Uterus (tissue), 4 donors: ENCODE data around the gene CAGE1. TPM values are rescaled to one million over a fixed set of nuclear protein-coding genes. Genes with fewer than 3 reads are reported as not detected.

ENCODE experiments used
- DNase-seq, 2 donors: peaks; one replicate each; pipeline ENCODE4 v3.0.0-alpha.2; 2019 to 2020
- H3K27ac ChIP-seq, 2 donors: fragments of 200-600 bp; sonication (generic); 1 replicate in 1 of 2; 2 replicates in 1 of 2; pipeline ENCODE4 v1.5.1; 2016 to 2018
- H3K27me3 ChIP-seq, 2 donors: fragments of 200-600 bp; sonication (generic); one replicate each; pipeline ENCODE4 v1.5.1; 2018 to 2019; ENCODE audit warnings: control low read depth in 1 of 2
- H3K36me3 ChIP-seq, 2 donors: fragments of 200-600 bp; sonication (generic); one replicate each; pipeline ENCODE4 v1.5.1; 2019; ENCODE audit warnings: control low read depth in 1 of 2
- H3K4me1 ChIP-seq, 2 donors: fragments of 200-600 bp; sonication (generic); one replicate each; pipeline ENCODE4 v1.5.1; 2018 to 2019; ENCODE audit warnings: control low read depth in 1 of 2
- H3K4me3 ChIP-seq, 2 donors: fragments of 200-600 bp; sonication (generic); 1 replicate in 1 of 2; 2 replicates in 1 of 2; pipeline ENCODE4 v1.5.1; 2018 to 2019; ENCODE audit warnings: mild to moderate bottlenecking in 1 of 2
- H3K9me3 ChIP-seq, 2 donors: fragments of 200-600 bp; sonication (generic); one replicate each; pipeline ENCODE4 v1.5.1; 2019; ENCODE audit warnings: control low read depth in 1 of 2
- CTCF ChIP-seq, 4 experiments: fragments of 200-600 bp in 2 of 4; fragments of 450-650 bp in 2 of 4; sonication (generic) in 2 of 4; IDR thresholded peaks; one replicate each; pipeline ENCODE4 v1.5.1; 2016 to 2019; ENCODE audit warnings: antibody characterized with exemption in 4 of 4, mild to moderate bottlenecking in 2 of 4, moderate library complexity in 1 of 4
- POLR2A ChIP-seq, 2 donors: fragments of 450-650 bp; IDR thresholded peaks; one replicate each; pipeline ENCODE4 v1.6.1; 2016; ENCODE audit warnings: antibody characterized with exemption in 2 of 2, mild to moderate bottlenecking in 1 of 2, moderate library complexity in 1 of 2
- intact Hi-C: fragments of 100-400 bp; cut with DNase I; formaldehyde crosslinking; loops from one replicate; pipeline ENCODE4 v1.15.1; 2023; ENCODE audit warnings: low total_unique reads
- total RNA-seq, 4 donors: library from RNA; depleted of rRNA in 3 of 4; stranded (reverse); fragments of >200 nt in 3 of 4; gene quantifications; one replicate each; pipeline versions ENCODE4 v1.1.0 to v1.2.4, GENCODE V29; 2014 to 2023
- donor health status: DM: yes; HTN: yes; CAD: no.

CAGE1 gene
- total RNA-seq, 4 donors from 2014 or later: 0.28 TPM; not detected in 3

- H3K4me3 ChIP-seq: no peak overlapping the region
- DNase-seq: no peak
- H3K36me3 ChIP-seq: no peaks in the 10 kb centered on the region
- no peaks in the 10 kb centered on the region for H3K27me3 ChIP-seq
- intact Hi-C loops: no loop called here
- no peak for TF ChIP-seq POLR2A (IDR thresholded peaks at IDR 0.05)
- no peak for TF ChIP-seq CTCF (IDR thresholded peaks at IDR 0.05)
- H3K4me1 ChIP-seq: no peaks in the 10 kb centered on the region
- H3K27ac ChIP-seq: no peak overlapping the region
- no peaks in the 10 kb centered on the region for H3K9me3 ChIP-seq
Observed at GRCh38 chr6:7432391-7433120, 43.0 kb upstream of the CAGE1 start.

- no peak overlapping the region for H3K27ac ChIP-seq
- no peak for DNase-seq
- intact Hi-C loops: no loop called here
- no peaks in the 10 kb centered on the region for H3K4me1 ChIP-seq
- no peaks in the 10 kb centered on the region for H3K36me3 ChIP-seq
- no peak for TF ChIP-seq CTCF (IDR thresholded peaks at IDR 0.05)
- no peak for TF ChIP-seq POLR2A (IDR thresholded peaks at IDR 0.05)
- no peaks in the 10 kb centered on the region for H3K9me3 ChIP-seq
- no peaks in the 10 kb centered on the region for H3K27me3 ChIP-seq
- H3K4me3 ChIP-seq: no peak overlapping the region
Observed at GRCh38 chr6:7431674-7432390, 42.3 kb upstream of the CAGE1 start.

- no peaks in the 10 kb centered on the region for H3K4me1 ChIP-seq
- no peak overlapping the region for H3K27ac ChIP-seq
- H3K27me3 ChIP-seq: no peaks in the 10 kb centered on the region
- H3K9me3 ChIP-seq: no peaks in the 10 kb centered on the region
- intact Hi-C loops: no loop called here
- no peak for TF ChIP-seq CTCF (IDR thresholded peaks at IDR 0.05)
- TF ChIP-seq POLR2A (IDR thresholded peaks at IDR 0.05): no peak
- H3K36me3 ChIP-seq: no peaks in the 10 kb centered on the region
- DNase-seq: no peak
- no peak overlapping the region for H3K4me3 ChIP-seq
Observed at GRCh38 chr6:7431313-7431673, 41.8 kb upstream of the CAGE1 start.

- no peaks in the 10 kb centered on the region for H3K9me3 ChIP-seq
- TF ChIP-seq POLR2A (IDR thresholded peaks at IDR 0.05) (no peak), CTCF (IDR thresholded peaks at IDR 0.05) (no peak)
- DNase-seq: no peak
- H3K4me1 ChIP-seq: no peaks in the 10 kb centered on the region
- H3K27ac ChIP-seq: no peak overlapping the region
- H3K27me3 ChIP-seq: no peaks in the 10 kb centered on the region
- intact Hi-C loops: no loop called here
- H3K4me3 ChIP-seq: no peak overlapping the region
- no peaks in the 10 kb centered on the region for H3K36me3 ChIP-seq
Observed at GRCh38 chr6:7426447-7427169, 37.1 kb upstream of the CAGE1 start.

- no peaks in the 10 kb centered on the region for H3K4me1 ChIP-seq
- DNase-seq: no peak
- no peaks in the 10 kb centered on the region for H3K27me3 ChIP-seq
- no peak overlapping the region for H3K27ac ChIP-seq
- TF ChIP-seq POLR2A (IDR thresholded peaks at IDR 0.05) (no peak), CTCF (IDR thresholded peaks at IDR 0.05) (no peak)
- no peaks in the 10 kb centered on the region for H3K9me3 ChIP-seq
- H3K36me3 ChIP-seq: no peaks in the 10 kb centered on the region
- H3K4me3 ChIP-seq: no peak overlapping the region
- intact Hi-C loops: no loop called here
Observed at GRCh38 chr6:7425808-7426190, 36.3 kb upstream of the CAGE1 start.
